Thyroid gland (tissue), 4 donors: ENCODE measurements around the gene GPC5.

Experiments used
- CTCF ChIP-seq, 6 experiments: fragments of 200-600 bp in 3 of 6; fragments of 450-650 bp in 3 of 6; sonication (generic) in 3 of 6; IDR thresholded peaks; one replicate each; pipeline ENCODE4 v1.5.1; 2016 to 2019; ENCODE audit warnings: antibody characterized with exemption in 6 of 6, mild to moderate bottlenecking in 2 of 6, inconsistent platforms in 1 of 6, moderate library complexity in 1 of 6
- POLR2A ChIP-seq, 2 donors: fragments of 450-650 bp; IDR thresholded peaks; one replicate each; pipeline ENCODE4 v1.6.1; 2017; ENCODE audit warnings: antibody characterized with exemption in 2 of 2, mild to moderate bottlenecking in 2 of 2, moderate library complexity in 1 of 2

- TF ChIP-seq POLR2A (IDR thresholded peaks at IDR 0.05) = no peak
- TF ChIP-seq CTCF (IDR thresholded peaks at IDR 0.05) = no peak
These were observed 1014.6 kb downstream of the GPC5 start for GRCh38 chr13:92412996-92413395.
